H1 (cell line): ENCODE results near the gene GCAT. TPM values are rescaled to one million over a fixed set of nuclear protein-coding genes. Genes with fewer than 3 reads are reported as not detected.

ENCODE experiments used
- CTCF ChIA-PET: fragments of 300-600 bp; sonication (Branson Sonifier 250); formaldehyde crosslinking; loops from one replicate; lab custom pipeline; 2021; ENCODE audit not compliant: partially characterized antibody; lab: Charles Lee
- POLR2A ChIA-PET: fragments of 300-600 bp; sonication (Branson Sonifier 250); formaldehyde crosslinking; loops from one replicate; lab custom pipeline; 2021; ENCODE audit warnings: inconsistent platforms; ENCODE audit not compliant: partially characterized antibody; lab: Charles Lee
- DNase-seq, 2 experiments: peaks; one replicate each; pipeline versions ENCODE4 v3.0.0 to v3.0.0-alpha.2; 2010 to 2022; ENCODE audit warnings: low spot score in 2 of 2, low read depth in 1 of 2, mixed read lengths in 1 of 2
- FAIRE-seq: peaks from 2 replicates; lab custom pipeline; 2011; peaks lifted over from hg19 to GRCh38; lab: Jason Lieb, UNC
- H2AFZ ChIP-seq: 2 replicates; pipeline ENCODE4 v1.8.1; 2012; ENCODE audit warnings: low read length, inconsistent platforms
- H2AK5ac ChIP-seq: 2 replicates; pipeline ENCODE4 v1.6.1; 2013; ENCODE audit warnings: low read depth, low read length
- H2BK120ac ChIP-seq: replicated peaks from 2 replicates; pipeline ENCODE3; 2013; ENCODE audit warnings: low read depth, low read length, inconsistent platforms
- H2BK12ac ChIP-seq: 2 replicates; pipeline ENCODE4 v1.6.1; 2013; ENCODE audit warnings: low read depth, low read length
- H2BK15ac ChIP-seq: 2 replicates; pipeline ENCODE4 v1.6.1; 2013; ENCODE audit warnings: low read length
- H2BK20ac ChIP-seq: 2 replicates; pipeline ENCODE4 v1.6.1; 2013; ENCODE audit warnings: low read length
- H2BK5ac ChIP-seq: 2 replicates; pipeline ENCODE4 v1.6.1; 2013; ENCODE audit warnings: low read depth, low read length
- H3K14ac ChIP-seq: 2 replicates; pipeline ENCODE4 v1.6.1; 2013; ENCODE audit warnings: inconsistent platforms; ENCODE audit not compliant: insufficient read length
- H3K18ac ChIP-seq: 2 replicates; pipeline ENCODE4 v1.6.1; 2013; ENCODE audit warnings: low read length; ENCODE audit errors: extremely low read depth
- H3K23ac ChIP-seq: 2 replicates; pipeline ENCODE4 v1.6.1; 2013; ENCODE audit warnings: inconsistent platforms; ENCODE audit not compliant: insufficient read length
- H3K23me2 ChIP-seq: 2 replicates; pipeline ENCODE4 v1.6.1; 2013; ENCODE audit warnings: low read depth, low read length
- H3K27ac ChIP-seq: 2 replicates; pipeline ENCODE4 v1.6.1; 2011; ENCODE audit warnings: low read depth, low read length, inconsistent platforms
- H3K27me3 ChIP-seq, 4 experiments: replicated peaks in 1 of 4; 1 replicate in 1 of 4; 2 replicates in 3 of 4; pipeline versions ENCODE4 v1.6.1 to v1.8.1; 2011 to 2013; ENCODE audit warnings: low read length in 3 of 4, mild to moderate bottlenecking in 3 of 4, inconsistent platforms in 2 of 4, mixed read lengths in 2 of 4, moderate library complexity in 1 of 4; ENCODE audit not compliant: control insufficient read depth in 3 of 4, insufficient read depth in 3 of 4; ENCODE audit errors: extremely low read depth in 1 of 4
- H3K36me3 ChIP-seq, 4 experiments: 2 replicates each; pipeline versions ENCODE4 v1.6.1 to v1.8.1; 2011 to 2013; ENCODE audit warnings: mild to moderate bottlenecking in 4 of 4, low read length in 3 of 4, moderate library complexity in 2 of 4, control low read depth in 1 of 4, inconsistent platforms in 1 of 4; ENCODE audit not compliant: insufficient read depth in 4 of 4, control insufficient read depth in 2 of 4
- H3K4ac ChIP-seq: replicated peaks from 2 replicates; pipeline ENCODE3; 2013; ENCODE audit warnings: low read length, low read depth, mixed read lengths, inconsistent platforms; ENCODE audit not compliant: insufficient read length
- H3K4me1 ChIP-seq, 4 experiments: replicated peaks in 1 of 4; 1 replicate in 1 of 4; 2 replicates in 3 of 4; pipeline versions ENCODE4 v1.6.1 to v1.8.1; 2011 to 2013; ENCODE audit warnings: low read length in 3 of 4, inconsistent platforms in 2 of 4, mixed read lengths in 1 of 4; ENCODE audit not compliant: insufficient read depth in 4 of 4, control insufficient read depth in 3 of 4
- H3K4me2 ChIP-seq, 2 experiments: 2 replicates each; pipeline versions ENCODE4 v1.6.1 to v1.8.1; 2011 to 2013; ENCODE audit warnings: low read depth in 2 of 2, low read length in 2 of 2, control low read depth in 1 of 2, inconsistent platforms in 1 of 2, mild to moderate bottlenecking in 1 of 2; ENCODE audit not compliant: insufficient read depth in 1 of 2
- H3K4me3 ChIP-seq, 4 experiments: fragments of 200-600, 300-600 bp in 1 of 4; sonication (generic), shearing (Covaris generic), sonication (Bioruptor Twin) in 1 of 4; 2 replicates each; pipeline versions ENCODE4 v1.5.1 to v1.8.1; 2011 to 2016; ENCODE audit warnings: low read length in 4 of 4, low read depth in 3 of 4, control low read depth in 2 of 4, inconsistent platforms in 2 of 4, mild to moderate bottlenecking in 2 of 4, mixed read lengths in 1 of 4, moderate library complexity in 1 of 4; ENCODE audit not compliant: insufficient read depth in 2 of 4; ENCODE audit errors: extremely low read depth in 1 of 4
- H3K56ac ChIP-seq: replicated peaks from 2 replicates; pipeline ENCODE3; 2013; ENCODE audit warnings: low read depth, mild to moderate bottlenecking, mixed read lengths, low read length, inconsistent platforms; ENCODE audit not compliant: insufficient read length
- H3K79me1 ChIP-seq: 2 replicates; pipeline ENCODE4 v1.6.1; 2013; ENCODE audit warnings: low read depth, low read length, control low read depth
- H3K79me2 ChIP-seq, 2 experiments: 2 replicates each; pipeline versions ENCODE4 v1.6.1 to v1.8.1; 2012 to 2013; ENCODE audit warnings: low read length in 2 of 2, mild to moderate bottlenecking in 2 of 2, inconsistent platforms in 1 of 2; ENCODE audit not compliant: insufficient read depth in 2 of 2, control insufficient read depth in 1 of 2
- H3K9ac ChIP-seq, 4 experiments: replicated peaks in 1 of 4; 1 replicate in 1 of 4; 2 replicates in 3 of 4; pipeline versions ENCODE4 v1.6.1 to v1.8.1; 2011 to 2013; ENCODE audit warnings: low read depth in 3 of 4, low read length in 3 of 4, control low read depth in 2 of 4, mild to moderate bottlenecking in 2 of 4, moderate library complexity in 2 of 4, inconsistent platforms in 1 of 4; ENCODE audit errors: extremely low read depth in 1 of 4
- H3K9me3 ChIP-seq, 2 experiments: 2 replicates each; pipeline versions ENCODE4 v1.6.1 to v1.8.1; 2012 to 2013; ENCODE audit warnings: mild to moderate bottlenecking in 2 of 2, moderate library complexity in 2 of 2, control low read depth in 1 of 2, inconsistent platforms in 1 of 2, low read depth in 1 of 2, low read length in 1 of 2, mixed read lengths in 1 of 2; ENCODE audit not compliant: insufficient read depth in 2 of 2
- H4K20me1 ChIP-seq, 2 experiments: replicated peaks in 1 of 2; 2 replicates each; pipeline versions ENCODE3 to v1.8.1; 2011 to 2013; ENCODE audit warnings: inconsistent platforms in 2 of 2, low read length in 2 of 2, mild to moderate bottlenecking in 1 of 2; ENCODE audit not compliant: insufficient read depth in 2 of 2, control insufficient read depth in 1 of 2
- H4K5ac ChIP-seq: 2 replicates; pipeline ENCODE4 v1.6.1; 2013; ENCODE audit warnings: low read length, low read depth, mixed read lengths, inconsistent platforms; ENCODE audit not compliant: insufficient read length
- H4K8ac ChIP-seq: 2 replicates; pipeline ENCODE4 v1.8.0; 2013; ENCODE audit warnings: mild to moderate bottlenecking, moderate library complexity, low read length, inconsistent platforms; ENCODE audit not compliant: insufficient read depth; ENCODE audit errors: extremely low read depth
- H4K91ac ChIP-seq: replicated peaks from 2 replicates; pipeline ENCODE3; 2013; ENCODE audit warnings: low read length, mixed read lengths, inconsistent platforms; ENCODE audit not compliant: insufficient read length
- BRCA1 ChIP-seq: IDR thresholded peaks from 2 replicates; pipeline ENCODE4 v1.6.1; 2012; ENCODE audit warnings: low read depth, low read length, improper control_type of control experiment
- PHF8 ChIP-seq: fragments of 200-600 bp; sonication (generic); conservative IDR thresholded peaks from 2 replicates; pipeline ENCODE4 v1.7.1; 2012; ENCODE audit warnings: low read depth, mild to moderate bottlenecking, inconsistent platforms, low read length, moderate library complexity
- RAD21 ChIP-seq, 2 experiments: IDR thresholded peaks in 1 of 2; conservative IDR thresholded peaks in 1 of 2; 2 replicates each; pipeline ENCODE4 v1.6.1; 2011; ENCODE audit warnings: low read depth in 2 of 2, low read length in 2 of 2, improper control_type of control experiment in 1 of 2, inconsistent platforms in 1 of 2, mild to moderate bottlenecking in 1 of 2, moderate library complexity in 1 of 2
- SAP30 ChIP-seq: fragments of 300-600 bp; sonication (generic); IDR thresholded peaks from 2 replicates; pipeline ENCODE4 v1.7.1; 2012; ENCODE audit warnings: low read length, moderate library complexity, mild to moderate bottlenecking, inconsistent platforms; ENCODE audit not compliant: insufficient read depth, insufficient replicate concordance
- WGBS, 2 experiments: shearing (Covaris generic) in 1 of 2; methylation state at CpG; one replicate each; pipeline versions ENCODE4 v1.1.6 to v1.1.7; 2013 to 2015; ENCODE audit warnings: low lambda C conversion rate in 2 of 2, mixed read lengths in 2 of 2, inconsistent platforms in 1 of 2, low coverage in 1 of 2, missing lambda C conversion rate in 1 of 2; ENCODE audit not compliant: insufficient replicate concordance in 2 of 2, insufficient coverage in 1 of 2, insufficient read length in 1 of 2; ENCODE audit errors: extremely low coverage in 1 of 2, missing lambda C conversion rate in 1 of 2; 5-methylcytosine and 5-hydroxymethylcytosine counted together
- polyA plus RNA-seq, 7 experiments: library from polyadenylated mRNA; depleted of rRNA in 3 of 7; stranded (reverse) in 5 of 7; unstranded in 2 of 7; fragments of >200 nt in 5 of 7; fragments of 200-250 nt in 2 of 7; gene quantifications; 1 replicate in 5 of 7; 2 replicates in 1 of 7; 4 replicates in 1 of 7; pipeline versions ENCODE4 v1.2.1 to v1.2.3, GENCODE V29; 2011 to 2013; ENCODE audit warnings: missing spikeins in 2 of 7, mixed read lengths in 2 of 7
- total RNA-seq: library from RNA; stranded (reverse); fragmentation: NEBNext Ultra II Directional; extraction: Animal tissue kit (Norgen Biotek cat#: 25700); gene quantifications from 2 replicates; pipeline ENCODE4 v1.2.1, GENCODE V29; 2021

The GCAT gene
- total and polyA plus RNA-seq, 2 of the 8 experiments (the other 6 are each of a cell fraction or from before 2014, with no cell fraction given): 24.3 to 47.5 TPM

DNA sequence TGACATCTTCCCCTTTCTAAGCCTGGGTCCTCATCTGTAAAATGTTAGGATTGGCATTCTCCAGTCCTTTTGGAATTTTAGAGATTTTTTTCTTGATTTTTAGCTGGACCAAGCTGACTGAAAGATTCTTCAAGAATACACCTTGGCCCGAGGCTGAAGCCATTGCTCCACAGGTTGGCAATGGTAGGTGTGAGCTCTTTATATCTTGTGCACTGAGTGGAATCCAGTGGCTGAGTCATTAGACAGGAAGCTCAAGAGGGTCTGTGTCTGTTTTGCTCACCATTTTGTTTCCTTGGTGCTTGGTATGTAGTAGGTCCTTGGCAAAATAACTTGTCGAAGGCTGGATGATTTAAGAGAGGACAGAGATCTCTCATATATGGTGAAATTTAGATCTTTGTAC lies 47.7 kb downstream of the GCAT start:
- Histone ChIP-seq H2BK120ac (no peak overlapping the region), H3K4me1 (no peaks in the 10 kb centered on the region), H3K9me3 (no peaks in the 10 kb centered on the region), H3K56ac (no peak overlapping the region), H2AK5ac (no peak overlapping the region), H3K4me2 (no peak overlapping the region), H3K27ac (no peak overlapping the region), H2BK20ac (no peak overlapping the region), H3K23me2 (no peaks in the 10 kb centered on the region), H2BK5ac (no peak overlapping the region), H3K14ac (no peak overlapping the region), H2BK15ac (no peak overlapping the region), H3K4me3 (no peak overlapping the region), H3K27me3 (no peaks in the 10 kb centered on the region), H3K36me3 (peaks cover 39 to 93% (median 74%) of the 10 kb centered on the region in 4 experiments), H4K91ac (no peak overlapping the region), H3K79me2 (peaks cover 0 to 48% of the 10 kb centered on the region in 2 experiments; a peak in 2 of 4 replicates), H4K20me1 (peaks cover 2 to 4% of the 10 kb centered on the region in 2 experiments), H3K4ac (no peak overlapping the region), H3K79me1 (peaks cover 7% of the 10 kb centered on the region), H3K23ac (no peak overlapping the region), H3K18ac (no peak overlapping the region), H3K9ac (no peak overlapping the region), H4K8ac (no peak overlapping the region), H2AFZ (no peak overlapping the region), H2BK12ac (no peak overlapping the region), H4K5ac (no peak overlapping the region)
- DNase-seq (no peak), FAIRE-seq (no peak)
- WGBS, 2 experiments: 97% methylated on average over 2 of the region's 2 CpGs; no CpG with 5 or more reads in 1 of the 2 experiments
- ChIA-PET CTCF (interaction anchor here (0.6 to 5.6 kb wide), 9 partner anchors 7 to 1679 kb away, joined by 3 to 38 read pairs (median 3); partner anchors contain the start of gene ANKRD54), POLR2A (interaction anchor here (0.7 to 4.3 kb wide), 23 partner anchors 7 to 79 kb away, joined by 3 to 24 read pairs (median 5); partner anchors contain the start of genes ANKRD54 and GALR3)
- TF ChIP-seq RAD21 (IDR thresholded peaks at IDR 0.05 in 1 of 2, conservative IDR thresholded peaks at IDR 0.05 in 1 of 2; ENCODE audit: low read depth in 2 of 2, low read length in 2 of 2) (no peak), BRCA1 (no peak), PHF8 (no peak), SAP30 (no peak)
